ENCODE data around the gene NIBAN1. TPM values are rescaled to one million over a fixed set of nuclear protein-coding genes. Genes with fewer than 3 reads are reported as not detected.

Gene NIBAN1
- total RNA-seq, 1 donor = 66.2 TPM

GRCh38 chr1:184931566-184931965 is 42.7 kb downstream of the NIBAN1 start:
- Histone ChIP-seq H2AFZ (ENCODE audit: low read length) (no peak overlapping the region), H3K4me3 (ENCODE audit: insufficient read depth, low read length) (no peak overlapping the region), H3K4me2 (ENCODE audit: insufficient read depth, low read length) (no peak overlapping the region), H3K9me3 (ENCODE audit: low read depth, low read length) (no peaks in the 10 kb centered on the region), H3K4me1 (ENCODE audit: insufficient read depth, low read length) (no peaks in the 10 kb centered on the region), H3K79me2 (ENCODE audit: insufficient read depth, low read length) (no peaks in the 10 kb centered on the region), H3K27me3 (ENCODE audit: insufficient read depth, low read length) (no peaks in the 10 kb centered on the region), H3K36me3 (ENCODE audit: insufficient read depth, low read length) (no peaks in the 10 kb centered on the region), H4K20me1 (ENCODE audit: insufficient read depth, low read length) (no peaks in the 10 kb centered on the region), H3K27ac (ENCODE audit: low read depth, low read length) (no peak overlapping the region)
- no peak for DNase-seq (ENCODE audit: insufficient read length, low spot score, missing footprints)
- no peak for TF ChIP-seq CTCF (IDR thresholded peaks at IDR 0.05; ENCODE audit: extremely low read depth, low read depth, low read length)

DNA sequence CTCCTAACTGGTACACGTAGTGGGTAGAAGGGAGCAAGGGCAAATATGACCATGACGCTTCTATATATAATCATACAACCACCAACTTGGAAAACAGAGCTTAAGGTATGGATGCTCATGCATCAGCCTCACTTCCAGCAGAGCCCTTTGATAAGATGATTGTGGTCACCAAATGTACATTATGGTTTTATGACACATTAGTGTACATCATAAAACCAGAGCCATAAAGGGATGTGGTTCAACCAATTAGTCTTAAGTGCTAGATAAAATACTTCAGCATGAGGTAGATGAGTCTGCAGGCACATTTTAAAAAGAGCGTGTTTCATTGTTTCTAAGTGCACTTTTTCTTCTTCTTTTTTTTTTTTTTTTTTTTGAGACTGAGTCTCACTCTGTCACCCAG is 43.7 kb downstream of the NIBAN1 start:
- Histone ChIP-seq H2AFZ (ENCODE audit: low read length) (no peak overlapping the region), H3K4me2 (ENCODE audit: insufficient read depth, low read length) (no peak overlapping the region), H3K9me3 (ENCODE audit: low read depth, low read length) (no peaks in the 10 kb centered on the region), H3K27me3 (ENCODE audit: insufficient read depth, low read length) (no peaks in the 10 kb centered on the region), H3K27ac (ENCODE audit: low read depth, low read length) (no peak overlapping the region), H3K4me3 (ENCODE audit: insufficient read depth, low read length) (no peak overlapping the region), H3K79me2 (ENCODE audit: insufficient read depth, low read length) (no peaks in the 10 kb centered on the region), H3K4me1 (ENCODE audit: insufficient read depth, low read length) (no peaks in the 10 kb centered on the region), H3K36me3 (ENCODE audit: insufficient read depth, low read length) (no peaks in the 10 kb centered on the region), H4K20me1 (ENCODE audit: insufficient read depth, low read length) (no peaks in the 10 kb centered on the region)
- no peak for TF ChIP-seq CTCF (IDR thresholded peaks at IDR 0.05; ENCODE audit: extremely low read depth, low read depth, low read length)
- DNase-seq (ENCODE audit: insufficient read length, low spot score, missing footprints) = no peak

DNA sequence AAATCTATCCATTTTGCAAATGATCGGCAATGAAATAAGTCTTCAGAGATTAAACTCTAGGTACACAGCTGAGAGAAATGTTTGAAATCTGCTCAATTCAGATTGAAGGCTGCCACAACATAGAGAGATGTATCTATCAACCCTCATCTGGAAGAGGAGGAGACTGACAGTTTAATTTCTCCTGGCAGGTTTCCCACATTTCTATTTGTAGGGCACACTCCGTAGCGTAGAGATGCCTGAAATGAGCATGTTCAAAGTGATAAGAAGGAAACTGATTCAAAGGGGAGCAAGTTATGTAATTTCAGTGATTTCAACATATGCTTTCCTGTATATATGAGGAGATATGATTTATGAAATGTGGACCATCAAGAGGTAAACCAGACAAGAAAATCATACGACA is 44.1 kb downstream of the NIBAN1 start:
- Histone ChIP-seq H2AFZ (ENCODE audit: low read length) (no peak overlapping the region), H4K20me1 (ENCODE audit: insufficient read depth, low read length) (no peaks in the 10 kb centered on the region), H3K4me2 (ENCODE audit: insufficient read depth, low read length) (no peak overlapping the region), H3K9me3 (ENCODE audit: low read depth, low read length) (no peaks in the 10 kb centered on the region), H3K36me3 (ENCODE audit: insufficient read depth, low read length) (no peaks in the 10 kb centered on the region), H3K27me3 (ENCODE audit: insufficient read depth, low read length) (no peaks in the 10 kb centered on the region), H3K4me1 (ENCODE audit: insufficient read depth, low read length) (no peaks in the 10 kb centered on the region), H3K79me2 (ENCODE audit: insufficient read depth, low read length) (no peaks in the 10 kb centered on the region), H3K27ac (ENCODE audit: low read depth, low read length) (no peak overlapping the region), H3K4me3 (ENCODE audit: insufficient read depth, low read length) (no peak overlapping the region)
- no peak for DNase-seq (ENCODE audit: insufficient read length, low spot score, missing footprints)
- TF ChIP-seq CTCF (IDR thresholded peaks at IDR 0.05; ENCODE audit: extremely low read depth, low read depth, low read length) = no peak

GRCh38 chr1:184929711-184930202 is 44.6 kb downstream of the NIBAN1 start:
- H2AFZ ChIP-seq (ENCODE audit: low read length) = no peak overlapping the region
- no peaks in the 10 kb centered on the region for H3K36me3 ChIP-seq (ENCODE audit: insufficient read depth, low read length)
- peak; percentile 51 for DNase-seq (ENCODE audit: insufficient read length, low spot score, missing footprints)
- no peak overlapping the region for H3K4me2 ChIP-seq (ENCODE audit: insufficient read depth, low read length)
- no peak overlapping the region for H3K27ac ChIP-seq (ENCODE audit: low read depth, low read length)
- H3K27me3 ChIP-seq (ENCODE audit: insufficient read depth, low read length) = no peaks in the 10 kb centered on the region
- TF ChIP-seq CTCF (IDR thresholded peaks at IDR 0.05; ENCODE audit: extremely low read depth, low read depth, low read length) = no peak
- no peaks in the 10 kb centered on the region for H3K9me3 ChIP-seq (ENCODE audit: low read depth, low read length)
- no peak overlapping the region for H3K4me3 ChIP-seq (ENCODE audit: insufficient read depth, low read length)
- no peaks in the 10 kb centered on the region for H3K4me1 ChIP-seq (ENCODE audit: insufficient read depth, low read length)
- no peaks in the 10 kb centered on the region for H4K20me1 ChIP-seq (ENCODE audit: insufficient read depth, low read length)
- no peaks in the 10 kb centered on the region for H3K79me2 ChIP-seq (ENCODE audit: insufficient read depth, low read length)

All from osteoblast (primary cell).